ENCODE data around the gene AKAP12.

The AKAP12 gene

DNA sequence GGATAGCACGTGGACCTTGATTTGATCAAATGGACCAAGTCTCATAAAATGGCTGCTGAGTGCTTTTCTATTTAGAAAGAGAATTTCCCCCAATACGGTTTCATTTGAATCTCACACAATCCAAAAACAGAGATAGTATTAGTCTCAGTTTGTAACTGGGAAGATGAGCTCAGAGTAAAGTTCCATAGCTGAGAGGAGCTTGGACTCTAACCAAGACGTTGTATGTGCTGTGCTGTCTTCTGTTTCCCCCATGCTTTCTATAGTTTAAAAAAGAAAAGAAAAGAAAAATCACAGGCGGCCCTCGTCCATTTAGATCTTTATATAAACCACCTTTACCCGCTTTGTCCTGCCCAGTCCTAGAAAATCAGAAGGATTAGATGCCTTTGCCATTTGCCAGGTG, 58.1 kb downstream of the AKAP12 start:
- H3K4me3 ChIP-seq (ENCODE audit: low read depth, low read length) = no peak overlapping the region
- no peak for DNase-seq (ENCODE audit: low read depth)
- TF ChIP-seq, protein P1, sequence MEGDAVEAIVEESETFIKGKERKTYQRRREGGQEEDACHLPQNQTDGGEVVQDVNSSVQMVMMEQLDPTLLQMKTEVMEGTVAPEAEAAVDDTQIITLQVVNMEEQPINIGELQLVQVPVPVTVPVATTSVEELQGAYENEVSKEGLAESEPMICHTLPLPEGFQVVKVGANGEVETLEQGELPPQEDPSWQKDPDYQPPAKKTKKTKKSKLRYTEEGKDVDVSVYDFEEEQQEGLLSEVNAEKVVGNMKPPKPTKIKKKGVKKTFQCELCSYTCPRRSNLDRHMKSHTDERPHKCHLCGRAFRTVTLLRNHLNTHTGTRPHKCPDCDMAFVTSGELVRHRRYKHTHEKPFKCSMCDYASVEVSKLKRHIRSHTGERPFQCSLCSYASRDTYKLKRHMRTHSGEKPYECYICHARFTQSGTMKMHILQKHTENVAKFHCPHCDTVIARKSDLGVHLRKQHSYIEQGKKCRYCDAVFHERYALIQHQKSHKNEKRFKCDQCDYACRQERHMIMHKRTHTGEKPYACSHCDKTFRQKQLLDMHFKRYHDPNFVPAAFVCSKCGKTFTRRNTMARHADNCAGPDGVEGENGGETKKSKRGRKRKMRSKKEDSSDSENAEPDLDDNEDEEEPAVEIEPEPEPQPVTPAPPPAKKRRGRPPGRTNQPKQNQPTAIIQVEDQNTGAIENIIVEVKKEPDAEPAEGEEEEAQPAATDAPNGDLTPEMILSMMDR (conservative IDR thresholded peaks at IDR 0.05; ENCODE audit: low read depth, low read length) = no peak

DNA sequence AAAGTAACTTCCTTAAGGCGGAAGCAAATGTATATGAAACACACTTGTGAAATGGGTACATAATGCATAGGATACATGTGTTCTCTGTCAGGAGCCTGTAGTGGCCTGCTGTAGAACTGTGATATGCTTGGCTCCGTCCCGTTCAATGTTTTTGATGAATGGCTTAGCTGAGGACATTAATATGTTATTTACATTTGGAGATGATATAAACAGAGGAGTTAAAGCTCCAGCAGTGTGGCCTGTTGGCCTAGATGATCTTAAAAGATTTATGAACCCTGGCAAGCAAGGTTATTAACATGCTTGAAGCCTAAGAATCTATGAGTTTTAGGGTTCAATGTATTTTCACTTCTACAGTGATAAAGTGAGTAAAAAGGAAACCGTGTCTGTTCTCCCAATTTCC, 59.2 kb downstream of the AKAP12 start:
- TF ChIP-seq, protein P1 (conservative IDR thresholded peaks at IDR 0.05; ENCODE audit: low read depth, low read length) = no peak
- DNase-seq (ENCODE audit: low read depth) = no peak
- H3K4me3 ChIP-seq (ENCODE audit: low read depth, low read length) = no peak overlapping the region

DNA sequence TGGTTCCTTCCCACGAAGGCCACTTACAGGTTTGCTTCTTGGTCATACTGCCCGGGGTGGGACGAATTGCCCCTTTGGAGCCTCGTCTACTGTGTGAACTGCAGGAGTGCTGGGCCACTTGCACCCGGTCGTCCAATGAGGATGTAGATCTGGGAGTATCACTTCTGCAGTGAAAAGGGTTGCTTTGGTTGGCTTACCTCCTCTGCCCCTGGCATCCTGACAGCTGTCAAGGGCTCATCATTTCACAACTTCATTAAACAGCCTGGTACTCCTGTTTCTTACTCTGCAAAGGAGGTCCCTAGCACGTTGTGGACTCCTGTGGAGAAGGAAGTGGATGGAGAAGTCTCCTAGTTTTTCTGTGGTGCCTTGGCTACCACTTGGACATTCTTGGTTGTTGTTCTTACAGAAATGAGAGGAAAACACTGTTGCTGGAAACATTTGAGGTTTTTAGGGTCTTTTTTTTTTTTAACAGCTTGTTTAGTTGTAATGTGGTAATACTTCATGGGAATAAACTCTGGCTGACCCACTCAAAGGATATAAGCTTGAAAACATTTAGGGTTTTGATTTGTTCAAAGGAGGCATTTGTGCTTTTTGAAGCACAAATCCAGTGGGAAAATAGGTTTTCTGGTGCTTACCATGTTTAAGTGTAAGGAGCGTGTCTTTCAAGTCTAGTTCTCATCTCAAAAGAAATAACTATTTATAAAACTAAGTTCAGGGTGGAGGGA, 60.7 kb downstream of the AKAP12 start:
- H3K4me3 ChIP-seq (ENCODE audit: low read depth, low read length) = no peak overlapping the region
- TF ChIP-seq, protein P1 (conservative IDR thresholded peaks at IDR 0.05; ENCODE audit: low read depth, low read length) = no peak
- DNase-seq (ENCODE audit: low read depth) = peak; percentile 79

DNA sequence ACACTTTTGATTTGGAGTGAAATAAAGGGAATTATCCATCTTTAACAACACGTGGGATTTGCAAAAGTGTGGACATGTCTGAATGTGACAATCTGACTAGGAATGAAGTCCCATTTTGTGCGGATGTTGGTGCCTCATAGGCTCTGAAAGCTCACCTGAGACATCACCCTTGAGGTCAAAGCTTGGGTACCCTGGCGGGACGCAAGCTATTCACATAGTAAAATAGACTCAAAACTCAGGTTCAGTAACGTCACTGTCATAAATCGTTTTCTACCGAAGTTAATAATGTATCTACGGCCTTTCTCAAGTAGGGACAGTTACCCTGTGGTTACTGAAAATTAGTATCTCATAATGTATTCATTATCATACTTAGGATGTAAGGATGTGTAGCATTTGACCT, 61.8 kb downstream of the AKAP12 start:
- no peak for DNase-seq (ENCODE audit: low read depth)
- TF ChIP-seq, protein P1 (conservative IDR thresholded peaks at IDR 0.05; ENCODE audit: low read depth, low read length) = no peak
- H3K4me3 ChIP-seq (ENCODE audit: low read depth, low read length) = no peak overlapping the region

DNA sequence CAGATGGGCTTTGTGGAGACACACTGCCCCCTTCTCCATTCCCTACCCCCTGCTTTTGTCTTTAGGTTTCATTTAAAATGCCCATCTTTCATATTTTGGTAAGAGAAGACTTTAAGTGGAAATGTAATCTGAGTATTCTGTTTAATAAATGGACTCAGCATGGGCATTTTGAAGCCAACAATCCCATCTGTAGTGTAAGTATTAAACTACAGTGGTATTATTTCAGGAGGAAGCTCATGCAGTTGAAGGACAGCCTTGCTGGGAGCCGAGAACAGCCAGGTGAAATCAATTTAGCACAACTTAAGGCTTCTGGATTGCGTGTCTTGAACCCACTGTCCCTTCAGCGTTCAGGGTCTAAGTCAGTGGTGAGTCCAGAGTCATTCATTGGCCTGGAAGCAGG, 63.5 kb downstream of the AKAP12 start:
- no peak for DNase-seq (ENCODE audit: low read depth)
- H3K4me3 ChIP-seq (ENCODE audit: low read depth, low read length) = no peak overlapping the region
- TF ChIP-seq, protein P1 (conservative IDR thresholded peaks at IDR 0.05; ENCODE audit: low read depth, low read length) = no peak

DNA sequence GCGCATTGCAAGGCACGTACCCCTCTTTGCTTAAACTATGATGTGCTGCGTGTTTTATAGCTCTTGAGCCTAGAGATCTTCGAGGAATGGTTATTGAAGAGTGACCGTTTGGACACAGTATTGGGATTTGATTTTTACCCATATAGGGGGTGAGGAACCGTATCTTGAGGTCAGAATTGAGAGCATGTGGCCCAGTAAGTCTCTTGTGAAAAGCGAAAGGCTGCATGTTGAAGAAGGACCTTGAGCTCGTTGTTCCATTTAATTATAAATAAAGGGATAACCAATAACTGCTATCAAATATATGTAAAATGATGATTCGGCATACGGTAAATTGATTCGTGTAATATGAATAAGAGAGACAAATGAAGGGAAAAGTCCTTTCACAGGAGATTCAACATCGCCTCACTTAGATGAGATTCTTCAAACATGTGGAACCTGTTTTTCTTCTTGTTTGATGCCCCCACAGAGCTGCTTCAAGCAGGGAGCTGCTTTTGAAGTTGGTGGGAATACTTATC, 66.6 kb downstream of the AKAP12 start:
- H3K4me3 ChIP-seq (ENCODE audit: low read depth, low read length) = no peak overlapping the region
- no peak for DNase-seq (ENCODE audit: low read depth)
- TF ChIP-seq, protein P1 (conservative IDR thresholded peaks at IDR 0.05; ENCODE audit: low read depth, low read length) = no peak

DNA sequence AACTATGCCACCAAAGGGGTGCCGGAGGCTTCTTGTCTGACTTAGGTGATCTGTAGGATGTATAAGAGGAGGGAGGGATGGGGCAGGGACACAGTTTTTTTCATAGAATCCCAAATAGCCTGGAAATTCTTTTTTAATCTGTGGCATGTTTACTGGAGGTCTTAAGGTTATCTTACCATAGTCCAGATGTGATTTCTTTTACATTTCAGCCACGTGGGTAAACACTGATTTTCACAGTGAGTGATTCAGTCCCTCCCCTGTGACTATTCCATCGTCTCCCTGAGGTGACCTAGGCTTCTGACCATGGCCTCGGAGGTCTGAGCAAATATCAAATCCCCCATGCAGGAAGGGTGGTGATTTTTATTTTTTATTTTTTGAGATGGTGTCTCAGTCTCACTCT, 67.7 kb downstream of the AKAP12 start:
- no peak overlapping the region for H3K4me3 ChIP-seq (ENCODE audit: low read depth, low read length)
- TF ChIP-seq, protein P1 (conservative IDR thresholded peaks at IDR 0.05; ENCODE audit: low read depth, low read length) = no peak
- DNase-seq (ENCODE audit: low read depth) = no peak

Data from choroid plexus epithelial cell (primary cell).